Measurements from ENCODE around the gene CFAP58.

Gene CFAP58

GRCh38 chr10:104380336-104380735, 26.7 kb downstream of the CFAP58 start:
- H3K27ac ChIP-seq = no peak overlapping the region
- TF ChIP-seq ZFX (IDR thresholded peaks at IDR 0.05; ENCODE audit: borderline replicate concordance) = no peak
- no peak for TF ChIP-seq CTCF (IDR thresholded peaks at IDR 0.05)

- no peak overlapping the region for H3K27ac ChIP-seq
- TF ChIP-seq ZFX (IDR thresholded peaks at IDR 0.05; ENCODE audit: borderline replicate concordance) = no peak
Measured at GRCh38 chr10:104387130-104387888, 33.7 kb downstream of the CFAP58 start.

DNA sequence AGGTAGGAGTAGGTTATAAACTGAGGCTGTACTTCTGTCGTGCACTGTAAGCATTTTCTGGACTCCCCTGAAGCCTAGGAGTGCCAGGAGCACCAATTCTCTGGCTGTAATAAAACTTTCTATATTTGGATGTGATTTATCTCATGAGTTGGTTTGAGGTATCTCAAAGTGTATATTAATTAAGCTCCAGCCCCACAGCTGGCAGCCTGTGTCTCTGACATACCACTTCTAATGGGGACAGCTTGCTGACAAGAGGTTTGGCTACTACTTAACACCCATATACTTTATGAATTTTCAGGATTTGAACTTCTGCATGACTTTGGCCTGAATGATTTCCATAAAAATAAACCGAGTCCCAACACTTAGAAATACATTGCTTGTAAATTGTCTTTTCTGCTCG, 35.2 kb downstream of the CFAP58 start:
- no peak for TF ChIP-seq CTCF (IDR thresholded peaks at IDR 0.05)
- no peak for TF ChIP-seq ZFX (IDR thresholded peaks at IDR 0.05; ENCODE audit: borderline replicate concordance)
- no peak overlapping the region for H3K27ac ChIP-seq

GRCh38 chr10:104391150-104391968, 37.7 kb downstream of the CFAP58 start:
- no peak overlapping the region for H3K27ac ChIP-seq
- no peak for TF ChIP-seq CTCF (IDR thresholded peaks at IDR 0.05)
- TF ChIP-seq ZFX (IDR thresholded peaks at IDR 0.05; ENCODE audit: borderline replicate concordance) = no peak

- no peak overlapping the region for H3K27ac ChIP-seq
- no peak for TF ChIP-seq CTCF (IDR thresholded peaks at IDR 0.05)
- TF ChIP-seq ZFX (IDR thresholded peaks at IDR 0.05; ENCODE audit: borderline replicate concordance) = no peak
Measured at GRCh38 chr10:104391969-104392296, 38.3 kb downstream of the CFAP58 start.

GRCh38 chr10:104393387-104393786, 39.8 kb downstream of the CFAP58 start:
- TF ChIP-seq ZFX (IDR thresholded peaks at IDR 0.05; ENCODE audit: borderline replicate concordance) (no peak), CTCF (IDR thresholded peaks at IDR 0.05) (no peak)

GRCh38 chr10:104396581-104396980, 42.9 kb downstream of the CFAP58 start:
- TF ChIP-seq ZFX (IDR thresholded peaks at IDR 0.05; ENCODE audit: borderline replicate concordance) = no peak
- TF ChIP-seq CTCF (IDR thresholded peaks at IDR 0.05) = no peak
- H3K27ac ChIP-seq = no peak overlapping the region

More at GRCh38 chr10:104393387-104393786, 39.8 kb downstream of the CFAP58 start:
- H3K27ac ChIP-seq = no peak overlapping the region
